HG03432 (cell line): ENCODE data around the gene SDF2L1.
"Not testable (repeated sequence)": the region's sequence is repeated elsewhere in the genome, so short reads cannot be mapped to it uniquely, and the experiment has no call there.

Experiments used
- ATAC-seq: cut with Tn5 transposase; IDR thresholded peaks from one replicate; pipeline ENCODE4 v1.9.1; 2021; ENCODE audit warnings: mild to moderate bottlenecking, moderate library complexity; ENCODE audit not compliant: unreplicated experiment

SDF2L1 gene

GRCh38 chr22:21684492-21685163 is 42.5 kb downstream of the SDF2L1 start:
- ATAC-seq = no peak

- ATAC-seq = no peak
Measured at GRCh38 chr22:21685164-21685513, 43.0 kb downstream of the SDF2L1 start.

GRCh38 chr22:21686193-21686608 is 44.1 kb downstream of the SDF2L1 start:
- no peak for ATAC-seq

GRCh38 chr22:21686634-21687393 is 44.7 kb downstream of the SDF2L1 start:
- no peak for ATAC-seq

DNA sequence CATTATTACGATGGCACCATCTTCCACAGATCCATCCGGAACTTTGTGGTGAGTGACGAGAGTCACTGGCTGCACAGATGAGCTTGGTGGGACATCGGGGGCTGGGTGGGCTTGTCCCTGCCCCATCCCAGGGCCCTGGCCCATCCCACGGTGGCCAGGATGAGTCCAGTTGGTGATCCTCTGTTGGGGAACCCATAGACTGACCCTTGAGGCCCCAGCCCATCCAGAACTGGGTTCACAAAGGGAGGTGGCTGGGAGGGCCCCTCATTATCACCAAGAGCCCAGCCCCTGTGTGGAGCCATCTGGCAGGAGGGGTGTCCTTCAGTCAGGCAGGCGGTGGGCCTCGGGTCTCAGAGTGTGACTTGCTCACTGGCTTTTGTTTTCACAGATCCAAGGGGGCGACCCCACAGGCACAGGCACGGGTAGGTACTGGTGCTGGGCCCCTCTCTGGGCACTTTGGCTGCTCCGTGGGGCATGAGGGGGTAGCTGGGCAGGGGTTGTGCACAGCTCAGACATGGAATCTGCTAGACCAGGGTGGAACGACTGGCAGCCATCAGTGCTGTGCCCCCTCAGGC is 45.7 kb downstream of the SDF2L1 start:
- ATAC-seq = no peak

- ATAC-seq = no peak
Measured at GRCh38 chr22:21688341-21688705, 46.2 kb downstream of the SDF2L1 start.

- ATAC-seq = no peak
Measured at GRCh38 chr22:21688706-21689381, 46.7 kb downstream of the SDF2L1 start.

- ATAC-seq = no peak
Measured at GRCh38 chr22:21690401-21690801, 48.3 kb downstream of the SDF2L1 start.

DNA sequence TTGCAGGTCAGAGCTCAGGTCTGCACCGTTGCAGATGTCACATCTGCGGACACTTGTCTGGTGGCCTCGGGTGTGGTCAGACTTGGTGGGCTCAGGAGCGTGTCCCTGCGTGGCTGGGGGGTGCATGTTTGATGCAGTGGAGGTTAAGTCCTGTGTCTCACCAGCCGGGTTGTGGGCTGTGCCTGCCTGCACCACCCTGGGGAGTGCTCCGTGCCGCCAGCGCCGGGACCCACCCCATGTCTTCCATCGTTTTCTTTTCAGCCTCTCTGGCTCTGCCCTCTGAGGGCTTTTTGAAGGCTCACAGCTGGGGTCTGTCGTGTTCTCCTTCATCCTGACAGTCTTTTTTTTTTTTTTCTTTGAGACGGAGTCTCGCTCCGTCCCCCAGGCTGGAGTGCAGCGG is 49.7 kb downstream of the SDF2L1 start:
- ATAC-seq = no peak

DNA sequence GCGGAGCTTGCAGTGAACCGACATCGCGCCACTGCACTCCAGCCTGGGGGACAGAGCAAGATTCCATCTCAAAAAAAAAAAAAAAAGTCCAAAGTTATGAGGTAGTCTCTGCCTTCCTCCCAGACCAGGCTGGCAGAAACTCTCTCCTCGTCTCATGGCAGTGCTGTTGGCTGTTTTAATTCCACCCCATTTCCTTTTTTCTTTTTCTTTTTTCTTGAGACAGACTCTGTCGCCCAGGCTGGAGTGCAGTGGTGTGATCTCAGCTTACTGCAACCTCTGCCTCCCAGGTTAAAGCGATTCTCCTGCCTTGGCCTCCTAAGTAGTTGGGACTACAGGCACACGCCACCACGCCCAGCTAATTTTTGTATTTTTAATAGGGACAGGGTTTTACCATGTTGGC is 50.8 kb downstream of the SDF2L1 start:
- not testable (repeated sequence) for ATAC-seq

- ATAC-seq = no peak
Measured at GRCh38 chr22:21693333-21693998, 51.4 kb downstream of the SDF2L1 start.
